ENCODE measurements around the gene GPR162.

DNA sequence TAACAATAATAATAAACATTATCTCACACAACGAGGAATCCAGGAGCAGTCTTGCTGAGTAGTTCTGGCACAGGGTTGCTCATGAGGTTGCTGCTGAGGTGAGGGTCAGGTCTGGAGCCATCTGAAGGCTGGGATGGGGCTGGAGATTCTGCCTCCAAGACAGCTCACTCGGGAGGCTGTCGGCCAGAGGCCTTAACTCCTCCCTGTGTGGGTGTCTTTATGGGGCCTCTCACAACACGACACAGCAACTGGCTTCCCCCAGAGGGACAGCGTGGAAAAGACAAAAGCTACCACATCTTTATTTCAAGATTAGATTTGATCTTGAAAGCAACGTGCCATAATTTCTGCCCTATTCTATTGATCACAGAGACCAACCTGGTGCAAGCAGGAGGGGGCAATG lies 39.5 kb upstream of the GPR162 start:
- TF ChIP-seq, protein P1, sequence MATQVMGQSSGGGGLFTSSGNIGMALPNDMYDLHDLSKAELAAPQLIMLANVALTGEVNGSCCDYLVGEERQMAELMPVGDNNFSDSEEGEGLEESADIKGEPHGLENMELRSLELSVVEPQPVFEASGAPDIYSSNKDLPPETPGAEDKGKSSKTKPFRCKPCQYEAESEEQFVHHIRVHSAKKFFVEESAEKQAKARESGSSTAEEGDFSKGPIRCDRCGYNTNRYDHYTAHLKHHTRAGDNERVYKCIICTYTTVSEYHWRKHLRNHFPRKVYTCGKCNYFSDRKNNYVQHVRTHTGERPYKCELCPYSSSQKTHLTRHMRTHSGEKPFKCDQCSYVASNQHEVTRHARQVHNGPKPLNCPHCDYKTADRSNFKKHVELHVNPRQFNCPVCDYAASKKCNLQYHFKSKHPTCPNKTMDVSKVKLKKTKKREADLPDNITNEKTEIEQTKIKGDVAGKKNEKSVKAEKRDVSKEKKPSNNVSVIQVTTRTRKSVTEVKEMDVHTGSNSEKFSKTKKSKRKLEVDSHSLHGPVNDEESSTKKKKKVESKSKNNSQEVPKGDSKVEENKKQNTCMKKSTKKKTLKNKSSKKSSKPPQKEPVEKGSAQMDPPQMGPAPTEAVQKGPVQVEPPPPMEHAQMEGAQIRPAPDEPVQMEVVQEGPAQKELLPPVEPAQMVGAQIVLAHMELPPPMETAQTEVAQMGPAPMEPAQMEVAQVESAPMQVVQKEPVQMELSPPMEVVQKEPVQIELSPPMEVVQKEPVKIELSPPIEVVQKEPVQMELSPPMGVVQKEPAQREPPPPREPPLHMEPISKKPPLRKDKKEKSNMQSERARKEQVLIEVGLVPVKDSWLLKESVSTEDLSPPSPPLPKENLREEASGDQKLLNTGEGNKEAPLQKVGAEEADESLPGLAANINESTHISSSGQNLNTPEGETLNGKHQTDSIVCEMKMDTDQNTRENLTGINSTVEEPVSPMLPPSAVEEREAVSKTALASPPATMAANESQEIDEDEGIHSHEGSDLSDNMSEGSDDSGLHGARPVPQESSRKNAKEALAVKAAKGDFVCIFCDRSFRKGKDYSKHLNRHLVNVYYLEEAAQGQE (IDR thresholded peaks at IDR 0.05; ENCODE audit: low read depth), result no peak
- no peak for TF ChIP-seq RAD21 (IDR thresholded peaks at IDR 0.05; ENCODE audit: low read depth)
- TF ChIP-seq CEBPB (IDR thresholded peaks at IDR 0.05), result no peak
